GM13976 (cell line): Measurements from ENCODE around the gene ADSS2.

Experiments used
- DNase-seq: peaks from one replicate; pipeline ENCODE4 v3.0.0; 2012; ENCODE audit warnings: low spot score
- CTCF ChIP-seq: IDR thresholded peaks from 2 replicates; pipeline ENCODE4 v1.5.1; 2012; ENCODE audit warnings: borderline replicate concordance, mild to moderate bottlenecking; ENCODE audit not compliant: insufficient read depth; ENCODE audit errors: extremely low read depth, missing control alignments, control extremely low read depth
- in situ Hi-C: fragments of 300-500 bp; cut with MboI; formaldehyde crosslinking; loops from one replicate; pipeline ENCODE4 v1.12.0; 2022; ENCODE audit warnings: low sequenced_read_pairs, mixed read lengths, inconsistent platforms; ENCODE audit not compliant: unreplicated experiment

ADSS2 gene

DNA sequence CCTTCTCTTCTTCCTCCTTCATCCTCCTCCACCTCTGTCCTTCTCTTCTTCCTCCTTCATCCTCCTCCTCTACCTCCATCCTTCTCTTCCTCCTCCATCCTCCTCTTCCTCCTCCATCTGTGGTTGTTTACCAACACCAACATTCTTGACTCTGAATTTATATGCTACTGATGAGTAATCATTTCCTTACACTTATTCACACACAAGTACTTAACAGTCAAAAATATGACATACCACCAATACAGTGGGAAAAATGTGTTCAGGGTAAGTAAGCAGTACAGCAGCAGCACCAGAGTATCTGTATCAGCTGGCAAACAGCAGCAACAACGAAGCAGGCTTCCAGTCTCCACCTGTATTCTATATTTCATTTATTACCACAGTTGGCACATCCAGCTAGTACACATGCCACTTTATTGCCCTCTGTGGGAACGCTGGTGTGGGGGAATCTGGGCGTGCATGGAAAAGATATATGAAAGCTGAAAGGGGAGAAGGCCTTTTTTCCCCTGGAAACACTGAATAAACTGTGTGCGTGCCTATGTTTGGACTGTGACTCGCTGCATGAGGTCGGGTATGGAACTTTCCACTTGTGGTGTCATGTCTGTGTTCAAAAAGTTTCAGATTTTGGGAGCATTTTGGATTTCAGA, 16.0 kb downstream of the ADSS2 start:
- TF ChIP-seq CTCF, result no peak
- no peak for DNase-seq
- in situ Hi-C loops, result no loop called here

DNA sequence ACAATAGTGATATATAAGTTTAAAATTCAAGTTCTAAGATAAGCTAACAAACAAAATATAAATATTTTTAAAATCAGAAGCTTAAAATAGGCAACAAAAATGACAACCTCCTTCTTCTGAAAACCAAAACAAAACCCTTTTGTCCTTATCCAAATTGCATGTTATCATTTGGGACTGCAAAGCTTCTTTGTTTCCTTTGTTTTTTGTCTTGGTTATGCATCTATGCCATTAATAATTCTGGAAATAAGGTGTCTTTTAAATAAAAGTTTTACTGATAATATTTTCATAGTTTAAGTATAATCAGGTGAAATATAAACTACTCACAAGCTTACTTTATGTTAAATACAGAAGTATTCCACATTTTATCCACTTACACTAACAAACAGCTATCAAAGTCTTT, 20.5 kb downstream of the ADSS2 start:
- in situ Hi-C loops, result no loop called here
- no peak for DNase-seq
- TF ChIP-seq CTCF, result no peak

GRCh38 chr1:244429818-244430217, 21.9 kb downstream of the ADSS2 start:
- DNase-seq, result no peak
- TF ChIP-seq CTCF, result no peak
- in situ Hi-C loops, result no loop called here

GRCh38 chr1:244427647-244428046, 24.1 kb downstream of the ADSS2 start:
- DNase-seq, result no peak
- in situ Hi-C loops, result no loop called here
- no peak for TF ChIP-seq CTCF

- in situ Hi-C loops, result no loop called here
- DNase-seq, result no peak
- no peak for TF ChIP-seq CTCF
Measured at GRCh38 chr1:244424649-244425334, 26.9 kb downstream of the ADSS2 start.

- no peak for DNase-seq
- in situ Hi-C loops, result no loop called here
- no peak for TF ChIP-seq CTCF
Measured at GRCh38 chr1:244422174-244422573, 29.5 kb downstream of the ADSS2 start.
